Medulla oblongata (tissue), 1 donor: ENCODE data around the gene MRPS21.
"Not testable (repeated sequence)": the region's sequence is repeated elsewhere in the genome, so short reads cannot be mapped to it uniquely, and the experiment has no call there.

ENCODE experiments used
- DNase-seq: peaks from one replicate; pipeline ENCODE4 v3.0.0-alpha.2; 2015; ENCODE audit errors: extremely low spot score

Gene MRPS21

GRCh38 chr1:150281221-150281757 lies 12.4 kb upstream of the MRPS21 start:
- peak; percentile 91 for DNase-seq

- DNase-seq = peak; percentile 98
Observed at GRCh38 chr1:150281758-150282557, 11.7 kb upstream of the MRPS21 start, which contains the start of gene CIART. CIART (plus strand) TSS chr1:150282554; CDS start chr1:150283268, 714 bp downstream.

GRCh38 chr1:150282558-150282958 lies 11.1 kb upstream of the MRPS21 start:
- DNase-seq = no peak

GRCh38 chr1:150283260-150283659 lies 10.4 kb upstream of the MRPS21 start:
- DNase-seq = no peak

- no peak for DNase-seq
Observed at GRCh38 chr1:150288382-150288781, 5.3 kb upstream of the MRPS21 start.

GRCh38 chr1:150288822-150289221 lies 4.8 kb upstream of the MRPS21 start:
- no peak for DNase-seq

GRCh38 chr1:150295476-150295875 lies 1.8 kb downstream of the MRPS21 start:
- no peak for DNase-seq

GRCh38 chr1:150299716-150300115 lies 6.1 kb downstream of the MRPS21 start:
- DNase-seq = no peak

- peak; percentile 67 for DNase-seq
Observed at GRCh38 chr1:150302338-150302737, 8.7 kb downstream of the MRPS21 start.

GRCh38 chr1:150302902-150303301 lies 9.2 kb downstream of the MRPS21 start:
- DNase-seq = no peak

GRCh38 chr1:150308585-150308984 lies 14.9 kb downstream of the MRPS21 start:
- not testable (repeated sequence) for DNase-seq

- DNase-seq = no peak
Observed at GRCh38 chr1:150309758-150310508, 16.3 kb downstream of the MRPS21 start.

- no peak for DNase-seq
Observed at GRCh38 chr1:150311762-150312161, 18.1 kb downstream of the MRPS21 start.

GRCh38 chr1:150314691-150315090 lies 21.0 kb downstream of the MRPS21 start:
- not testable (repeated sequence) for DNase-seq

GRCh38 chr1:150320667-150320978 lies 27.0 kb downstream of the MRPS21 start:
- DNase-seq = no peak

GRCh38 chr1:150321826-150322166 lies 28.1 kb downstream of the MRPS21 start:
- DNase-seq = no peak

GRCh38 chr1:150322310-150322709 lies 28.6 kb downstream of the MRPS21 start:
- DNase-seq = no peak

GRCh38 chr1:150332651-150333290 lies 39.1 kb downstream of the MRPS21 start:
- DNase-seq = peak; percentile 36

GRCh38 chr1:150346316-150346715 lies 52.7 kb downstream of the MRPS21 start:
- no peak for DNase-seq

- no peak for DNase-seq
Observed at GRCh38 chr1:150352866-150353265, 59.2 kb downstream of the MRPS21 start.
